Measurements from ENCODE around the gene TTLL1. TPM values are rescaled to one million over a fixed set of nuclear protein-coding genes. Genes with fewer than 3 reads are reported as not detected.

The TTLL1 gene
- polyA plus RNA-seq, 3 donors, result 4.7 to 6.0 (median 5.6) TPM

DNA sequence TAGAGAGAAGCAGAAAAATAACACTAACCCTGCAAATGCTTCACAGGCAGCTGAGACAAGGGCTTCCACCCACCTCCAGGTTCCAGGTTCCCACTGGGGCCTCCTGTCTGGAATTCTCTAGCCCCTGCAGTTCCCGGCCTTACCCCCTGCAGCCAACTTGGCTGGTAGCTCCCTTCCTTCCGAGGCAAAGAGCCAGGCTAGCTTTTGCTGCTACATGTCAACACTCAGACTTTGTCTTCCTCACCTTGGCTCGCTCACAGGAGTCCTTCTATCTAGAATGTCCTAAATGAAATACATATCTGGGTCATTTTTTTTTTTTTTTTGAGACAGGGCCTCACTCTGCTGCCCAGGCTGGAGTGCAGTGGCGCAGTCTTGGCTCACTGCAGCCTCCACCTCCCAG is 9.9 kb upstream of the TTLL1 start:
- H3K4me3 Mint-ChIP-seq, result no peak overlapping the region
- H3K4me3 ChIP-seq (replicated peaks in 1 of 3; ENCODE audit: low read depth in 2 of 3, low read length in 3 of 3), result no peak overlapping the region
- H3K9me3 ChIP-seq (replicated peaks in 1 of 2; ENCODE audit: control insufficient read depth in 1 of 2, insufficient read depth in 1 of 2, low read length in 2 of 2), result peaks cover 9 to 17% of the 10 kb centered on the region in 2 donors
- no peaks in the 10 kb centered on the region for H4K20me1 ChIP-seq (ENCODE audit: insufficient read depth, low read length)
- peaks cover 5 to 6% of the 10 kb centered on the region in 2 donors for H3K4me1 ChIP-seq (ENCODE audit: control insufficient read depth in 1 of 2, insufficient read depth in 2 of 2, low read length in 2 of 2)
- DNase-seq, result no peak
- H3K27me3 Mint-ChIP-seq (ENCODE audit: low read depth in 3 of 3), result peaks cover 0 to 2% (median 1%) of the 10 kb centered on the region in 3 donors
- peaks cover 8% of the 10 kb centered on the region for H3K4me1 Mint-ChIP-seq
- H3K4me2 ChIP-seq (replicated peaks; ENCODE audit: extremely low read depth, low read length, poor library complexity, severe bottlenecking), result no peak overlapping the region
- peaks cover 13 to 21% (median 17%) of the 10 kb centered on the region in 7 donors for H3K9me3 Mint-ChIP-seq
- TF ChIP-seq, protein P1, sequence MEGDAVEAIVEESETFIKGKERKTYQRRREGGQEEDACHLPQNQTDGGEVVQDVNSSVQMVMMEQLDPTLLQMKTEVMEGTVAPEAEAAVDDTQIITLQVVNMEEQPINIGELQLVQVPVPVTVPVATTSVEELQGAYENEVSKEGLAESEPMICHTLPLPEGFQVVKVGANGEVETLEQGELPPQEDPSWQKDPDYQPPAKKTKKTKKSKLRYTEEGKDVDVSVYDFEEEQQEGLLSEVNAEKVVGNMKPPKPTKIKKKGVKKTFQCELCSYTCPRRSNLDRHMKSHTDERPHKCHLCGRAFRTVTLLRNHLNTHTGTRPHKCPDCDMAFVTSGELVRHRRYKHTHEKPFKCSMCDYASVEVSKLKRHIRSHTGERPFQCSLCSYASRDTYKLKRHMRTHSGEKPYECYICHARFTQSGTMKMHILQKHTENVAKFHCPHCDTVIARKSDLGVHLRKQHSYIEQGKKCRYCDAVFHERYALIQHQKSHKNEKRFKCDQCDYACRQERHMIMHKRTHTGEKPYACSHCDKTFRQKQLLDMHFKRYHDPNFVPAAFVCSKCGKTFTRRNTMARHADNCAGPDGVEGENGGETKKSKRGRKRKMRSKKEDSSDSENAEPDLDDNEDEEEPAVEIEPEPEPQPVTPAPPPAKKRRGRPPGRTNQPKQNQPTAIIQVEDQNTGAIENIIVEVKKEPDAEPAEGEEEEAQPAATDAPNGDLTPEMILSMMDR (IDR thresholded peaks at IDR 0.05), result no peak
- H3K36me3 Mint-ChIP-seq, result no peaks in the 10 kb centered on the region
- H3K27me3 ChIP-seq (ENCODE audit: control insufficient read depth in 2 of 2, insufficient read depth in 2 of 2, low read length in 2 of 2), result no peaks in the 10 kb centered on the region
- intact Hi-C loops (cut with micrococcal nuclease), result no loop called here
- no peak overlapping the region for H3K27ac ChIP-seq (ENCODE audit: low read depth in 1 of 2, low read length in 2 of 2)
- no peaks in the 10 kb centered on the region for H3K36me3 ChIP-seq (replicated peaks in 1 of 2; ENCODE audit: control insufficient read depth in 1 of 2, insufficient read depth in 2 of 2, low read length in 2 of 2)
- no peak overlapping the region for H2AFZ ChIP-seq (ENCODE audit: insufficient read depth, low read depth, low read length, poor library complexity, severe bottlenecking)
- 100% methylated on average over 1 of the region's 4 CpGs for WGBS (ENCODE audit: insufficient coverage)
- no peak overlapping the region for H3K27ac Mint-ChIP-seq
- no peak overlapping the region for H3K9ac ChIP-seq (ENCODE audit: insufficient read depth, low read length, poor library complexity, severe bottlenecking)
- no peaks in the 10 kb centered on the region for H3K79me2 ChIP-seq (ENCODE audit: insufficient read depth, low read length)

DNA sequence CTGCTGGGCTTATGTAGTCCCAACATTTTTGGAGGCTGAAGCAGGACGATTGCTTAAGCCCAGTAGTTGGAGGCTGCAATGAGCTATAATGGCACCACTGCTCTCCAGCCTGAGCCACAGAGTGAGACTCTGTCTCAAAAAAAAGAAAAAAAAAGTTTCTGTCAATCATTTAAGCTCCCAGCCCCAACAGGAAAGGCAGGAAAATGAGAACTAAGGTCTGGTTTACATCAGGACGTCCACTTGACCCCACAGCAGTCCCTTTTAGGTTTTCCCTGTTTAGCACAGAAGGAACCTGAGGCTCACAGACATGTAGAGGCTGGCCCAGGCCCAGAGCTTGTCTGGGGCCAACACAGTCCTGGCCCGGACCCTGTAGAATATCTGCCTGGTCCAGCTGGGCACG is 9.2 kb upstream of the TTLL1 start:
- Mint-ChIP-seq H3K36me3 (no peaks in the 10 kb centered on the region), H3K4me1 (peaks cover 13% of the 10 kb centered on the region), H3K27me3 (ENCODE audit: low read depth in 3 of 3) (peaks cover 0 to 2% (median 1%) of the 10 kb centered on the region in 3 donors), H3K9me3 (peaks cover 13 to 21% (median 17%) of the 10 kb centered on the region in 7 donors), H3K4me3 (no peak overlapping the region), H3K27ac (no peak overlapping the region)
- H3K79me2 ChIP-seq (ENCODE audit: insufficient read depth, low read length), result no peaks in the 10 kb centered on the region
- TF ChIP-seq, protein P1 (IDR thresholded peaks at IDR 0.05), result no peak
- H3K27me3 ChIP-seq (ENCODE audit: control insufficient read depth in 2 of 2, insufficient read depth in 2 of 2, low read length in 2 of 2), result no peaks in the 10 kb centered on the region
- 50% methylated on average over 4 of the region's 4 CpGs for WGBS (ENCODE audit: insufficient coverage)
- DNase-seq, result no peak
- peaks cover 9 to 17% of the 10 kb centered on the region in 2 donors for H3K9me3 ChIP-seq (replicated peaks in 1 of 2; ENCODE audit: control insufficient read depth in 1 of 2, insufficient read depth in 1 of 2, low read length in 2 of 2)
- H3K36me3 ChIP-seq (replicated peaks in 1 of 2; ENCODE audit: control insufficient read depth in 1 of 2, insufficient read depth in 2 of 2, low read length in 2 of 2), result no peaks in the 10 kb centered on the region
- peaks cover 10 to 11% of the 10 kb centered on the region in 2 donors for H3K4me1 ChIP-seq (ENCODE audit: control insufficient read depth in 1 of 2, insufficient read depth in 2 of 2, low read length in 2 of 2)
- H3K9ac ChIP-seq (ENCODE audit: insufficient read depth, low read length, poor library complexity, severe bottlenecking), result no peak overlapping the region
- no peak overlapping the region for H3K4me3 ChIP-seq (replicated peaks in 1 of 3; ENCODE audit: low read depth in 2 of 3, low read length in 3 of 3)
- H2AFZ ChIP-seq (ENCODE audit: insufficient read depth, low read depth, low read length, poor library complexity, severe bottlenecking), result no peak overlapping the region
- H3K4me2 ChIP-seq (replicated peaks; ENCODE audit: extremely low read depth, low read length, poor library complexity, severe bottlenecking), result no peak overlapping the region
- intact Hi-C loops (cut with micrococcal nuclease), result no loop called here
- H4K20me1 ChIP-seq (ENCODE audit: insufficient read depth, low read length), result no peaks in the 10 kb centered on the region
- no peak overlapping the region for H3K27ac ChIP-seq (ENCODE audit: low read depth in 1 of 2, low read length in 2 of 2)

All from CD14-positive monocyte (primary cell).